HG02759 (cell line): ENCODE results near the gene KLHDC4.
"Not testable (repeated sequence)": the region's sequence is repeated elsewhere in the genome, so short reads cannot be mapped to it uniquely, and the experiment has no call there.

Experiments used
- ATAC-seq: cut with Tn5 transposase; IDR thresholded peaks from one replicate; pipeline ENCODE4 v1.9.1; 2021; ENCODE audit warnings: mild to moderate bottlenecking, moderate library complexity; ENCODE audit not compliant: unreplicated experiment

Gene KLHDC4

DNA sequence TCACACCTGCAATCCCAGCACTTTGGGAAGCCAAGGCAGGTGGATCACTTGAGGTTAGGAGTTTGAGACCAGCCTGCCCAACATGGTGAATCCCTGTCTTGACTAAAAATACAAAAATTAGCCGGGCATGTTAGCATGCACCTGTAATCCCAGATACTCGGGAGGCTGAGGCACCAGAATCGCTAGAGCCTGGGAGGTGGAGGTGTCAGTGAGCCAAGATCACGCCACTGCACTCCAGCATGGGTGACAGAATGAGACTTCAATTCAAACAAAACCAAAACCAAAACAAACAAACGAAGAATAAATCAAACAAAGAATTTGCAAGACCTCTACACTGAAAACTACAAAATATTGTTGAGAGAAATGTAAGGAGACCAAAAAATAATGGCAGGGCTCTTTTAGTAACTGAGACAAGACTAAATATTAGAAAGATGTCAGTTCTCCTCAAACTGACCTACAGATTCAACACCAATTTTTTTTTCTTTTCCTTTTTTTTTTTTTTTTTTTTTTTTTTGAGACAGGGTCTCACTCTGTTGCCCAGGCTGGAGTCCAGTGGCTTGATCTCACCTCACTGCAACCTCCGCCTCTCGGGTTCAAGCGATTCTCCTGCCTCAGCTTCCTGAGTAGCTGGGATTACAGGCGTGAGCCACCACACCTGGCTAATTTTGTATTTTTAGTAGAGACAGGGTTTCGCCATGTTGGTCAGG is 23.1 kb upstream of the KLHDC4 start:
- not testable (repeated sequence) for ATAC-seq

DNA sequence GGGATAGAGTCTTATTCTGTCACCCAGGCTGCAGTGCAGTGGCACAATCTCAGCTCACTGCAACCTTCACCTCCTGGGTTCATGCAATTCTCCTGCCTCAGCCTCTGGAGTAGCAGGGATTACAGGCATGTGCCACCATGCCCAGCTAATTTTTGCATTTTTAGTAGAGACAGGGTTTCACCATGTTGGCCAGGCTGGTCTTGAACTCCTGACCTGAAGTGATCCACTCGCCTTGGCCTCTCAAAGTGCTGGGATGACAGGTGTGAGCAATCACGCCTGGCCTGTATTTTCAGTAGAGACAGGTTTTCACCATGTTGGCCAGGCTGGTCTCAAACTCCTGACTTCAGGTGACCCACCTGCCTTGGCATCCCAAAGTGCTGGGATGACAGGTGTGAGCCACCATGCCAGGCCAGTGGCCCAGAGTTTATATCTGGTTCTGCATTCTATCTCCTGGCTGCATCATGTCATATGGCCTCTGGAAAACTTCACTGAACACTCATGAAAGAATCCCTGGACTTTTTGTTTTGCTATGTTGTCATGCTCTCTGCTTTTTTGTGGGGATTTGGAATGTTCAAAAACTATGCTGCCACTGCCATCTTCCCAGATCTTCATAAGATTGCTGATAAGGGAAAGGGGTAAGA is 21.8 kb upstream of the KLHDC4 start:
- ATAC-seq, result not testable (repeated sequence)

DNA sequence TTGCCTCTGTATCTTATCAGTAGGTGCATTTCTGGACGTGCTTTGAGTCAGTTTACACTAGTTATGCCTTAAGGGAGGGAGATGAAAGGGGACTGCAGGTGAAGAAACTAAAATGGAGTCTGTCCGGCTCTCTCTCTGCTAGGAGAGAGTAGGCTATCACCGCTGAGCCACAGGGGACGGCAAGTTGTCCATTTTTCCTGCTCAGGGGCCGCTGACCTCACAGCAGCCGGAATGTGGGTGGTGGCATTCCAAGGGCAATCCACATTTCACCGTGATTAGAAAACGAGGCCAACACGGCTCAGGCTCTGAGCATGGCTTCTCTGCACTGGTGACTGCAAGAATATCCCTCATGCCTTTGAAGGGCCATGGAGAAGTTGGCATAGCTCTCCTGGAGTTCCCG is 19.0 kb upstream of the KLHDC4 start:
- ATAC-seq, result no peak

DNA sequence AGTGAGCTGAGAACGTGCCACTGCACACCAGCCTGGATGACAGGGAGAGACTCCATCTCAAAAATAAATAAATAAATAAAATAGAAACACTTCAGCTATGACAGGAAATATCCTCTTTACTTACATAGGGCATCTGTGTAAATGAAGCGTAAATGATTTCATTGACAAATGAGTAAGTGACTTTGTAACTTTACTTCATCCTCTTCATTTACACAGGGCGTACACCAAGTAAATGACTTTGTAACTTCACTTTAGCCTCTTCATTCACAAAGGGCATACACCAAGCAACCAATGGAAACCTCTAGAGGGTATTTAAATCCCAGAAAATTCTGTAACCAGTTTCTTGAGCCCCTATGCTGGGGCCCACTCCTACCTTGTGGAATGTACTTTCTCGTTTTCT is 16.2 kb upstream of the KLHDC4 start:
- no peak for ATAC-seq

DNA sequence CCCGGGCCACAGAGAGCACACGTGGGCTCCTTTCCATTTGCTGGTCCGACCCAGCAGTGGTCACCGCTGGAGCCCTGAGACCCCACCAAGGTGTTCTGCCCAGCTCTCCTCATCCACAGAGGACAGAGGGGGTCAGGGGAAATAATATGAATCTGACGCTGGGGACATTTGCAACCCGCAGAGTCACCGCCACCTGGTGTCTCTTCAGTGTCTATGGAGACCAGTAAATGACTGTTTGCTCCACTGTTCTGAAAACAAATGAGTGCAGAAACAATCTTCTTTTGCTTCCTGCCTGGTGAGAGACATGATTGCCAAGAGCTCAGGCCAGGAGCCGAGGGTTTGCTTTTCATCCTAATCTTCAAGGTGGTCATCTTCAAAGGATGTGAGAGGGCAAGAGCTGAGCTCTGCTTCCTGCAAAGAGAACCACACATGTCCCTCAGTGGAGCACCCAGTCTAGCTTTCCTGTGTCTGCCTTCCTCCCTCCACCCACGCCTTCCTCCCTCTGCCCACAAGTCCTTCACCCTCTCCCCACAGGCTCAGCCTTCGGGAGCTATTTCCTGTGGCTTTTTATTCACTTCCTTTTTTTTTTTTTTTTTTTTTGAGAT is 14.7 kb upstream of the KLHDC4 start:
- ATAC-seq, result no peak

DNA sequence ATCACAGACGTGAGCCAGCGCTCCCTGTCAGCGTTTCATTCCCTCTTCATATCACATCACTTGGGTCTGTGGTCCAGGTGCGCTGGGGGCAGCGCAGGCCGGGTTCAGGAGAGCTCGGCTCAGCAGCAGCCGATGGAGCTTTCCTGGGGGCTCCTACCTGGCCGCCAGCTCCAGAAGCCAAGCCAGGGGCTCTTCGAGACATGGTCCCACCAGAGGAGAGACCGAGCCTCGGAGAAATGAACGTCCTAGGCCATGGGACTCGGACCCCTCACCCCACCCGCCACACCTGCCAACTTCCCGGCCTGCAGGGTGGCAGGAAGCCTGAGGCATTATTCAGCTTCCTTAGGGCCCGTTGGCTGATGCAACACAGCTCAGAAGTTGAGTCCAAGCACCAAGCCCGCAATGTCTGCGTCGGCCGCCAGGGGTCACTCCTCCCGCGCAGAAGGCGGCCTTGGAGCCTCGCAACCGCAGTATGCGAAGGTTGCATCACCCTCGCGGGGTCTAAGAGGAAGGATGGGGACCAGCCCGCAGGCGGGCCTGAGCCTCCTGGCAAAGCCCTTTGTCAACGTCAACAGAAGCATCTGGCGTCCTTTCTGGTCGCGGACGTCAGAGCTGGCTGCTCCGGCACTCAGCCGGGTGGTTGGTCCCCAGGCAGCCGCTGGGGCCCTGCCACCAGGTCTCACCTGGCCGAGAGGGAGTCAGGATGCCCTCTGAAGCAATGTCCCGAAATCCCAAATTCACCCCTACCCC is 13.2 kb upstream of the KLHDC4 start:
- ATAC-seq, result peak; percentile 61

DNA sequence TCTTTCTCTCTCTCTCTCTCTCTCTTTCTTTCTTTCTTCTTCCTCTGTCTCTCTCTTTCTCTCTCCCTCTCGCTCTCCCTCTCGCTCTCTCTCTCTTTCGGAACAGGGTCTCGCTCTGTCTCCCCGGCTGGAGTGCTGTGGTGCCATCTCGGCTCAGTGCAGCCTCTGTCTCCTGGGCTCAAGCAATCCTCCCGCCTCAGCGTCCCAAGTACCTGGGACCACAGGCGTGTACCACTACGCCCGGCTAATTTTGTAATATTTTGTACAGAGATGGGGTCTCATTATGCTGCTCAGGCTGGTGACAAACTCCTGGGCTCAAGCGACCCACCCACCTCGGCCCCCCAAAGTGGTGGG is 12.7 kb upstream of the KLHDC4 start:
- no peak for ATAC-seq

DNA sequence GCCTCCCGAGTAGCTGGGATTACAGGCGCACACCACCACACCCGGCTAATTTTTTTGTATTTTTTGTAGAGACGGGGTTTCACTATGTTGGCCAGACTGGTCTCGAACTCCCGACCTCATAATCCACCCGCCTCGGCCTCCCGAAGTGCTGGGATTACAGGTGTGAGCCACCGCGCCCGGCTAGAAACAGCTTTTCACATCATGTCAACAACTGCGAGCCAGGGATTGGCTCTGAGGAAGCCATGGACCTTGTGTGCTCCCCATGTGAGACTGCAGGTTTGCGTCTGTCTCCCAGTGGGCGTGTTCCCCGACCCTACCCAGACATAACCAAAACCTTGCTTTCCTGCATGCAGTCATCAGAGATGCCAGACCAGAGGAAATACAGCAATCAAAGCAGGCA is 8.1 kb upstream of the KLHDC4 start:
- ATAC-seq, result not testable (repeated sequence)

DNA sequence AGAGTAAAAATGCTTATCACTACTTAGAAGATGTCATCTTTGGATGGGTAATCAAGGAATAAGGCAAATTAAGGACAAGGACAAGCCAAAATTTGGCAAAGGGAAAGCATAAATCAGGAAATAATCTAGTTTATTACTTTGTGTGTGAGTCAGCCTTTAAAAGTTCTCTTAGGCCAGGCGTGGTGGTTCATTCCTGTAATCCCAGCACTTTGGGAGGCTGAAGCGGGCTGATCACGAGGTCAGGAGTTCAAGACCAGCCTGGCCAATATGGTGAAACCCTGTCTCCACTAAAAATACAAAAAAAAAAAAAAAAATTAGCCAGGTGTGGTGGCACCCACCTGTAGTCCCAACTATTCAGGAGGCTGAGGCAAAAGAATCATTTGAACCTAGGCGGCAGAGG is 1.7 kb upstream of the KLHDC4 start:
- ATAC-seq, result not testable (repeated sequence)

DNA sequence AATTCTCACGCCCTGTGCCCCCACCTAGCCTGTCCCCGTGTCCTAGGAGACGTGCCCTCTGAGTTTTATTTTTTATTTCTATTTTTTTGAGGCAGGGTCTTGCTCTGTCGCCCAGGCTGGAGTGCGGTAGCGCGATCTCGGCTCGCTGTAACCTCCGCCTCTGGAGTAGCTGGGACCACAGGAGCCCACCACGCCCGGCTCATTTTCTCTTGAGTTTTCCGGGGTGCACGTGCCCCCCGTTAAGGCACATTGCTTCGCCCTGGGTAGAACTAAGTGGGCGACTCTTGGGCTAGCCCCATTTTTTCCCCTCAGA is 655 bp upstream of the KLHDC4 start:
- ATAC-seq, result no peak

DNA sequence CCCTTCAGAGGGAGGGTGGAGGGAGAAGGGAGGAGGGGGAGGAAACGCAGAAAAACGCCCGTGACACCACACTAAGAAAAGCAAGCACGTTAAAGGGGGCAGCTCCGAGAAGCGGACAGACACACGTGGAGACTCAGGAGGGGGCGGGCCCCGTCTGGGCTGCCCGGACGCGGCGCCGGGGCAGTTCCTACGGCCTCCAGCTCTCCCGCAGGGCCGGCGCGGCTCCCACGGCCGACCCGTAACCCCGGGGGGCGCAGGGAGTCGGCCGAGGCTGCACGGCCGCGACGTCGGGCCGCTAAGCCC is 362 bp downstream of the KLHDC4 start:
- peak; percentile 51 for ATAC-seq

DNA sequence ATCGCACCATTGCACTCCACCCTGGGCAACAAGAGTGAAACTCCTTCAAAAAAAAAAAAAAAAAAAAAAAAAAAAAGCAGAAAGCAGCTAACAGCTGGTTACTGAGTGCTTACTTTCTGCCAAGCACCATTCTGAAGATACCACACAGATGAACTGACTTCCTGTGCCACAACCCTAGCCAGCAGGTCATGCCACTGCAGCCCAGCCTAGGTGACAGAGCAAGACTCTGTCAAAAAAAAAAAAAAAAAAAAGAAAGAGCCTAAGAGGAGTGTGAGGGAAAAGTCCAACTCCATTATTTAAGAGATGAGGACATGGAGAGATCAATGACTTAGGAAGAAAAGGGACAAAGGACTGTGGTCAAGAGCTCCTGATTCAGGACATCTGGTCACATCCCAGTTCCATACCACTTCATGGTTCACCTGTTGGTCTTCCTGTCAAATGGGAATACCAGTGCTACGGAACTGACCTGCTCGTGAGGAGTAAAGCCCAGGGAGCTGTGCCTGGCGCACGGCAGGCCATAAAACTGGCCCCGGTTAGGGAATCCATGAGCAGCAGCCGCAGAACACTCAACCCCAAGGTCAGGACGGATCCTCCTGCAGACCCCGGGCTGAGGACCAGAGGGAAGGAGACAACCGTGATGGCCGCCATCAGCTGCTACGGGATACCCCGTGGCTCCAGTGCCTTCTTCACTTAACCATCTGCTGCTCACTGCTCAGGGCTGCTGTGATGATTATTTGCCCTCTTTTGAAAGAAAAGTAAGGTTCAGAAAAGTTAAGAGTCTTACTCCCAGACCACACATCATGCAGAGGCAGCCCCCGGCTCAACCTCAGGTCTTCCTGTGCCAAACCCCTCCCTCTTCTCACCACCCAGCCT is 950 bp downstream of the KLHDC4 start:
- ATAC-seq, result no peak

DNA sequence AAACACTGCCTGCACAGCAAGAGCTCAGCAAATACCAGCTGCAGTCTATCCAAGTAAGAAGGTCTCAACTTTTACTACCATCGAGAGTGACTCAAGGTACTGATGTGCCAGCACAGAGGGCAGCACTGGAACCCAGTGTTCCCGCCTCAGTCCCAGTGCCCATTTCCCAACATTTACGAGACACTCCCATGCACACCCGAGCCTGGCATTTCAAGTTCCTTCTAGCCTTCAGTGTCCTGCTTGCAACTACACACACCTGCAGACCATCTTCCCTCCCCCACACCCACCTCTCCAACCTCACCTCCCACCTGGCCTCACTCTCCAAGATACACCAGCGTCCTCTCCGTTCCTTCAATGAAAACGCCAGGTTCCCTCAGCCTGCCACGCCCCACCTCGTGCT is 3.2 kb downstream of the KLHDC4 start:
- ATAC-seq, result no peak

DNA sequence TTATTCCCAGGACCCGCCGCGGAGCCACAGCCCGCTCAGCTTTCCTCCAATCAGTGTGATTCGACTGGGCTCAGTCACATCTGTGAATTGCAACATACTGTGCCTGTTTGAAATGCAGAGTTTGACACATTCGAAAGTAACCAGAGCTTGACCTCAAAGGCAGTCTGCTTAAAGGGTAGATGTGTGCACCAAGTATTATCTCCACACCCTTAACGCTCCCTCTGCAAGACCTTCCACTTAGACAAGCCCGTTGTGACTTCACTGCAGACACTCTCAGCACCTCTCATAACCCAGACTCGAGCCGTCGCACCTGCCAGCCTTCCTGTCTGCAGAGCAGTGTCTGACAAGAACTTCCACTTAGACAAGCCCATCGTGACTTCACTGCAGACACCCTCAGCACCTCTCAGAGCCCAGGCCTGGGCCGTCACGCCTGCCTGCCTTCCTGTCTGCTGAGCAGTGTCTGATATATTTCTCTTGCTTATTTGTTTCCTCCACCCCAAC is 3.7 kb downstream of the KLHDC4 start:
- ATAC-seq, result no peak

DNA sequence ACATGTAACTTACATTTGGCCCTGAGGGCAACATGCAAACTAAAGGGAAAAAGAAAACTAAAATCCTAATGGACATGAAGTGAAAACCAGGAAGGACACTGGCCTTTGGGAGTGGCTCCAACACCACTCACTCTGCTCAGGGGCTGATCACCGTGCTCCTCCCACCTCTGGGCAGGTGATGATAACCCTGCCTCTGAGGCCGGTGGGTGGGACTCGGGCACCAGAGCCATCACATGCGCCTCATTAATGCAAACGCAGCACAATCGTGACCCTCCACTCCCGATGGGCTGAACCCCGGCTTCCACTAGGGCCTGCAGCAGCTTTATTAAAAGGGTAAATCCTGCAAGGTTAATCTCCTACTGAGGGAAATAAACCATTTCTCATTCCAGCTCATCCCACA is 4.7 kb downstream of the KLHDC4 start:
- ATAC-seq, result no peak

DNA sequence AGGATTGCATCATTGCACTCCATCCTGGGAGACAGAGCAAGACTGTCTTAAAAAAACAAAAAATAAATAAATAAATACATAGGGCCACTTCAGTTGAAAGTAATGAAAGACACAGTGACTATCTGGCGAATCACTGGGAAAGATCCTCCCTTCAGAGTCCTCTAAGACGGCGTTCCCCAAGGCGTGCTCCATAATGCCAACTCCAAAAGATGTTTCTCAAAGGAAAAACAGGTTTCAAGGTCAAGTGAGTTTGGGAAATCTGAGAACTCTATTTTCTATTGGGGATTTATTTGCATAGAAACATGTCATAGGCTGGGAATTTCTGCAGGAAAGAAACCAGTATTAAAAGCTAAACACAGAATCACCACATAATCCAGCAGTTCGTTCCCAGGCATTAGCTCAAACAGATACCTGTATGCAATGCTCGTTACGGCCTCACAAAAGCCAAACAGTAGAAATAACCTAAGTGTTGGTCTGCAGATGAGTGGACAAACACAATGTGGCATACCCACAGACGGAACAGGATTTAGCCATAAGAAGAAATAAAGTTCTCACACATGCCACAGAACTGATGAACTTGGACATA is 7.9 kb downstream of the KLHDC4 start:
- ATAC-seq, result no peak

DNA sequence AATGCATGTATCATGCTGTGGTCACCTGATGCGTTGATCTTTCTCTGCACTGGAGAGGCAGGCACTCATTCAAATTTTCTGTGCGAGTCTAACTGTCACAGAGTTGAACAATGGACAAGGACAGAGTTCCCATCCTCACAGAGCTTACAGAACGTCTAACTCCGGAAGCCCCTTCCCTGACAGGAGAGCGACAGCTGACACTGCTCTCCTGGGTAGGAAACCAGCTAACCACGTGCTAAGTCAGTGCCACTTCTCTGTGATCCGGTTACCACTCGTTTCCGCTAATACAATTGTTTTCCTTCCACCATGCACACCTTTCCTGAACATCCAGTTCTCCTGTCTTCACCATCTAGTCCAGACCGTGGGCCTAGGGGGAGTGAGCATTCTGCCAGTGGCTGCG is 11.3 kb downstream of the KLHDC4 start:
- no peak for ATAC-seq

DNA sequence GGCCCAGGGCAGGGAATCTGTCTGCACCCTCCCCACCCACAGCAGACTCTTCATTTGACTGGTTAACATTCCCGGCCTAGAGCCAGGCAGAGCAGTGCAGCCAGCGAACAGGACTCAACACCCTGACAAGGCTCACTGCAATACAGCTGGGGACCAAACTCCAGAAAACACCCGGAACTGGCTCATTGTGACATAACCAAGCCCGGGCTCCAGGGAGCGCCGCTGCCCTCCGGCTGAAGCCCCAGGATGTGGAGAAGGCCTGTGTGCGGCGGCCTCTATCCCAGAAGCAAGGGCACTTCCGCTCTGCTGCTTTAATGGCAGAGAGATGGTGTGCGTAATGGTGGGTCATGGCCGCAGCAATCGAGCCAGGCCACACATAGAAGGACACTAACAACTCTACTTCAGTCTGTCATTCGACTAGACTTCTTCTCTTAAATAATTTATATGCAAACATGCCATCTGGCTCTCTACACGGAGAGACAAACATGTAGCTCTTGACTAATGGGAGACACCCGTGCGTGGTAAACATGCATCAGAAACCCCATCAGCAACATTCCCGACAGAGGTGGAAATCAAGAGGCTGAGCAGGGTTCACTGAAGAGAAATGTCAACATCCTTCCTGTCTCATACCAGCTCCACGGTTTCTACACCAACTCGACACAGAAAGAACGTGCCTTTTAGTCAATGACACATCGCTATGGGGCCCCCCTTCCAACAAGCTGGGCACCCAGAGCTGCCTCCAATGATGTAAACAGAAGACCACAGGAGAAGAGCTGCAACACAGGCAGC is 18.0 kb downstream of the KLHDC4 start:
- no peak for ATAC-seq

DNA sequence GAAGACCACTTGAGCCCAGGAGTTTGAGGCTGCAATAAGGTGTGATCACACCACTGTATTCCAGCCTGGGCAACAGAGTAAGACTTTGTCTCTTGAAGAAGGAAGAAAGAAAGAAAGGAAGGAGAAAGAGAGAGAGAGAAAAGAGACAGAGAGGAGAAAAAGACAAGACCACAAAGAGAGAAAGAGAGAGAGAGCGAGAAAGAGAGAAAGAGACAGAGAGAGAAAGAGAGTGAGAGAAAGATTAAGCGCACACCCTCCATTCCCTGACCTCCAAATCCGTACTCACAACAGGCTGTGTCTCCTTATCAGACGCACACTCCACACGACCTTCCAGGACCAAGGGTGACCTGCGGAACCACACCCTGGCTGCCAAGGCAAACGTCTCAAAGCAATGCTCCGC is 19.6 kb downstream of the KLHDC4 start:
- no peak for ATAC-seq
